ENCODE results near the gene CDH4. TPM values are rescaled to one million over a fixed set of nuclear protein-coding genes. Genes with fewer than 3 reads are reported as not detected.

Gene CDH4
- total RNA-seq, 1 donor from 2014 or later = not detected

GRCh38 chr20:61297491-61297890 is 45.4 kb downstream of the CDH4 start:
- ATAC-seq (no peak), DNase-seq (no peak)
- intact Hi-C loops (cut with micrococcal nuclease) = no loop called here

DNA sequence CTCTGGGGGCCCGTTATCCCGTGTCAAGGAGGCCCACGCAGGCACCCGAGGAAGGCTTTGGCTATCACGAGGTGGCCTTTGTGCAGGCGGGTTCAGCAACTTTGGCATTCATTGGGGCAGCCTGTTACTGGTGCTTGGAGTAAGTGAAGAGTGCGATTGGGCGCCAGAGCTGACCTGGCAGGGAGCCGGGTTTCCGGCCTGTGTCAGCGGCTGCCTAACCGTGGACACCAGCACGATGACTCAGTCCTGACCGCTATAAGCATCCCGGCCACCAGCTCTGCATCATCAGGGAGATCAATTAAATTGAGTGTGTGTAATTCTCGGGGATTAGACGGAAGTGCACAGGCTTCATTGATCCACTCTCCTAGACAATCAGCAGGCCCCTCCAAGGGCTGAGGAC is 45.9 kb downstream of the CDH4 start:
- intact Hi-C loops (cut with micrococcal nuclease) = no loop called here
- DNase-seq (no peak), ATAC-seq (no peak)

- intact Hi-C loops (cut with micrococcal nuclease) = no loop called here
- DNase-seq (no peak), ATAC-seq (no peak)
These were observed 46.6 kb downstream of the CDH4 start for GRCh38 chr20:61298661-61299060.

GRCh38 chr20:61299104-61299503 is 47.0 kb downstream of the CDH4 start:
- intact Hi-C loops (cut with micrococcal nuclease) = no loop called here
- ATAC-seq (no peak), DNase-seq (no peak)

GRCh38 chr20:61299618-61300017 is 47.6 kb downstream of the CDH4 start:
- DNase-seq = no peak
- intact Hi-C loops (cut with micrococcal nuclease) = no loop called here
- ATAC-seq = no peak

GRCh38 chr20:61300293-61300692 is 48.2 kb downstream of the CDH4 start:
- no peak for ATAC-seq
- intact Hi-C loops (cut with micrococcal nuclease) = no loop called here
- DNase-seq = no peak

DNA sequence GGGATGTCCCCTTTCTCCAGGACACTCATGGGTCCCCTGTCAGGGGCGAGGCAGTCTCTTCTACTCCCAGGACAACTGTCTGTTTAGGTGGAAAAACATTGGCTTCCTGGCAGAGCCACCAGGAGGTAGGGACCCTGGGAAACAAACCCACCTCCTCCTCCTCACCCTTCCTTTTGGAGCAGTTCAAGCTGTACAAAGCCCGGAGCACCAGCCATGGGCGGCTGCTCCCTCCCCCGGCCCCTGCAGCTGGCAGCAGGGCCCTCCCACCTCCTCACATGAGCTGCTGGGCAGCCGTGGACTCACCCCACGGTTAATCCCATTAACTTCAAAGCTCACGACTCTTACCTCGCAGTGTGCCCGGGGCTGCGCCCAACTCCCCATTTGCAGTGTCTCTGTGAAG is 48.6 kb downstream of the CDH4 start:
- ATAC-seq (no peak), DNase-seq (no peak)
- intact Hi-C loops (cut with micrococcal nuclease) = no loop called here

DNA sequence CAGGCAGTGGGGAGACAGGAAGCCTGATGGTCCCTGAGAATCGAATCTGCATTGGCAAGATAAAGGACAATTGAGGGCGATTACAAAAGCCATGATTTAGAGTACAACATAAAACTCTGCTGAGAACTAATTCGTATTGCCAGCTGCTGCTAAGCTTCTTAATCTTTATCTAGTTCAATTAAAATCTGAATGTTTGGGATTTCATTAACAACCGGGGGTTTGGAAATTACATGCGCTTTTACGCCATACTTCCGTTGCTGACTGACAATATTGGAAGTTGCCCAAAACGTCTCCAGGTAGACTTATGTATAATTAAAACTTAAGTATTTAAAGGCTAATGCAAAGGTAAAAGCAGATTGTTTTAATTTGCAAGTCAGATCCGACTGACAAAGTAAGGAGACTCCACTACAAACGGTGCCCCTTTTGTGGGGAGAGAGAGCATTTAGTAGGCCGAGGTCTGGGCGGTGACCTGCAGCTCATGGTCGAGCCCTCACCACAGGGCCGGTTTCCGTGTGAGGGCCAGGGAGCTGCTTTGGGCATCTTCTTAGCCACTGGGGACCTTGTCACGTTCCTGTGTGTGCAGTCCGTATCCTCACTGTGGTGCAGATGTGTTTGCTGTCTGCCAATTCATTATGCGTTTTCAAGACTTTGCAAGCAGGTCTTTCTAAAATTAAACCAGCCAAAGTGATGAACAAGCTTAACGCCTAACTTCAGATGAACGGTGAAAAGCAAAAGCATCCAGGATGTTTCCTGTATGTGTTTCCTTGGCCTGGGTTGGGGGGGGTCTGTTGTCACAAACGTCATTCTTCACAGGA is 49.9 kb downstream of the CDH4 start:
- intact Hi-C loops (cut with micrococcal nuclease) = no loop called here

GRCh38 chr20:61303217-61303616 is 51.2 kb downstream of the CDH4 start:
- intact Hi-C loops (cut with micrococcal nuclease) = no loop called here
- ATAC-seq = no peak
- no peak for DNase-seq

More for the DNA sequence above, 49.9 kb downstream of the CDH4 start:
- no peak for DNase-seq
- ATAC-seq = no peak

DNA sequence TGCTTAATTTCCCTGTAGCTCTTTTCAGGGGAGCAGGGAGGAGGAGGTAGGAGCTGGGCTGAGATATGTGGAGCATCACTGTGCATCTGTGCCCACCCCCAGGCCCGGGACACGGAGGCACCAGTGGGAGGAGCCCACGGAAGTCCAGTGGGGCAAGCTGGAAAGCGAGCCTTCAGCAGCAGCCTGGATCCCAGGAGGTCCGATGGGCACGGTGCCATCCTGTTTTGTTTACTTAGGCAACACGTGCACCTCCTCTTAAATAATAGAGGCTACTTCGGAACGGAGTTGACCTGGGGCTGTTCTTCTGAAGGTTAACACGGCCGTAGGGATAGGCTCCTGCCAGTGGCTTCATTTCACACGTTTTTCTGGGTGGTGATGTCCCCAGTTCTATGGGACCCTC is 51.6 kb downstream of the CDH4 start:
- intact Hi-C loops (cut with micrococcal nuclease) = no loop called here
- ATAC-seq = no peak
- DNase-seq = no peak

GRCh38 chr20:61304750-61305149 is 52.7 kb downstream of the CDH4 start:
- ATAC-seq = no peak
- intact Hi-C loops (cut with micrococcal nuclease) = no loop called here
- DNase-seq = no peak

GRCh38 chr20:61306937-61307475 is 54.9 kb downstream of the CDH4 start:
- intact Hi-C loops (cut with micrococcal nuclease) = no loop called here
- ATAC-seq (no peak), DNase-seq (no peak)

DNA sequence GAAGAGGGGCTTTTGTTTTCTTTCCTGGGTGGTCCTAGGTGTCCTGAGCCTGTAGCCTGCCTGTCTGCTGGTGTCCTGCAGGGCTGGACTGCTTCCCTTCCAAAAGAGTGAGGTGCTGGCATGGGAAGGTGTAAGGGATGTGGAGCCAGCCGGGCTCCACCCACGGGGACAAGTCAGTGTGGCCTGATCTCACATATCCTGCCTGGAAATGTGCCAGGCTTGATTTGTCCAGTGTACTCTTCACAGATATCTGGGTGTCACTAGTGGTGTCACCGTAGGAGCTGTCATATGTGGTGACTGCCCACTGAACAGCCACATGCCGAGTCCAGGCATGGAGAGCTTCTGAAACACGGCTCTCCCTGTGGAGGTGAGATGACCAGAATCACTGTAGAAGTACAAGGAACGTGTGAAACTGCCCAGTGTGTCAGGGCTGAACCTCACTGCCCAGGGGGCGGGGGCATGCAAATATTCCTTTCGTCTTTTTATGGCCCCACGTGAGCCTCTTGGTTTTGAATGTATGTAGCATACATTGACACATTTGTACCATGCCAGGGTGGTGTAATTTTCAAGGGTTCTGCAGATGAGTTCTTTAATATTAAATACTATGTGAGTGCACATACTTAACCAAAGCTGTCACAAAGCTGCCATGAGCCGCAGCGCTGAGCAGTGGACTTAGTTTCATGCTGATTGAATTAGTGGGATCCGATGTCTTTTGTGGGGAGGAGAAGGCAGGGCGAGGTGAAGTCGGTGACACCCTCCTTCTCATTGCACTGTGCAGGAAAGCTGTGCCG is 55.8 kb downstream of the CDH4 start:
- DNase-seq (no peak), ATAC-seq (no peak)
- intact Hi-C loops (cut with micrococcal nuclease) = no loop called here

DNA sequence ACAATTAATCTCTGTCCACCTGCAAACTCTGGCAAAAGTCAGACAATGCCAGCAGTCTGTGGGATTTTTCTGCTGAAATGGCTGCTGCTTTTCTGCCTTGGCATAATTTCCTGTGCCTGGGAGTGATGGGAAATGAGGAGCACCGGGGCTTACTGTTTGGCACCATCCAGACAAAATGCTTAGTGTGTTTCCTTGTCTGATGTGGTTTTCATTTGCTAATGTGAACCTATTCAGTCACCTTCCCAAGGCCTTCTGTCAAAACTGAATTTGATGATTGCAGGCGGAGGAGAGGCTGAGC is 56.4 kb downstream of the CDH4 start:
- DNase-seq (no peak), ATAC-seq (no peak)
- intact Hi-C loops (cut with micrococcal nuclease) = no loop called here

DNA sequence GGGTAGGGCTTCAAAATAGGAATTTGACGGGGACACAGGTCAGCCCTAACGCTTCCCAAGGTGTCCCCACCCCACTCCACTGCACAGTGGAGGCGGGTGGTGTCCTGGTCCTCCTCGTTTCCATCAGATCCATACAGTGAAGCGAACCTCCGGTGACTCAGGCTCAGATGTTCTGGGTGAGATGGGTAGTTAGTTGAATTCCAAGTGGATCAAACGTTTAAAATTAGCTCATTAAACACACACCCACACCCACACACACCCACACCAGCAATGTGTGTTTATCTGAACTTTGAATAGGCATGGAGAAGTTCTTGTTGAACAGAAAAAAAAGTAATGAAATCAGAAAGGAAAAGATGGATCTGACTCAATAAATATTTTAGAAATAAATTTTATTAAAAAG is 58.9 kb downstream of the CDH4 start:
- no peak for DNase-seq
- ATAC-seq = no peak
- intact Hi-C loops (cut with micrococcal nuclease) = no loop called here

DNA sequence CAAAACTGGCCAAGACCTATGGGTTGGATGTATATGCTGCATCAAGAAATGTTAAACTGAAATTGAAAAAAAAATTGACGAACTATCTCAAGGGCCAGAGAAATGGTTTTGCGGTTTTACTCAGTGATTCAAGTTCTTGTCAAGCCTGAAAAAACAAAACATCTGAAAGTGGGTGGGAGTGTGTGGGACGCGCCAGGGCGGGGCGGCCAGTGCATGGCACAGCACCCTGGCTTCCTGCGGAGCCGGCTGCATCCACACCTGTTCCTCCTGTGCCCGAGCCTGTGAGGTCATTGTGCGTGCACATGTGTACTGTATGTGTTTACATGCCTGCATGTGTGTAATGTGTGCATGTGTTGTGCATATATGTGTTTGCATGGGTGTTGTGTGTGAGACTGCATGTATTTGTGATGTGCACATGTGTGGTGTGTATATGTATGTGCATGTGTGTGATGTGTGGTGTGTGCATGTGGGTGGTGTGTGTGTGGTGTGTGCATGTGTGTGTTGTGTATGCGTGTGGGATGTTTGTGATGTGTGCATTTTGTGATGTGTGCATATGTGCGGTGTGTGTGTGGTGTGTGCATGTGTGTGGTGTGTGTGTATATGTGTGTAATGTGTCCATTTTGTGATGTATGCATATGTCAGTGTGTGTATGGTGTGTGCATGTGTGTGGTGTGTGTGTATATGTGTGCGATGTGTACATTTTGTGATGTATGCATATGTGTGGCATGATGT is 59.8 kb downstream of the CDH4 start:
- no peak for ATAC-seq
- intact Hi-C loops (cut with micrococcal nuclease) = no loop called here

GRCh38 chr20:61312925-61313324 is 60.9 kb downstream of the CDH4 start:
- ATAC-seq (no peak), DNase-seq (no peak)
- intact Hi-C loops (cut with micrococcal nuclease) = no loop called here

More for the DNA sequence above, 59.8 kb downstream of the CDH4 start:
- DNase-seq = no peak

- DNase-seq (no peak), ATAC-seq (no peak)
- intact Hi-C loops (cut with micrococcal nuclease) = no loop called here
These were observed 61.3 kb downstream of the CDH4 start for GRCh38 chr20:61313396-61313795.

GRCh38 chr20:61314326-61315010 is 62.4 kb downstream of the CDH4 start:
- ATAC-seq = no peak
- no peak for DNase-seq
- intact Hi-C loops (cut with micrococcal nuclease) = no loop called here

All from left ventricle myocardium superior (tissue), 1 donor.